ENCODE data around the gene TEC.
A peak's percentile ranks its signal among the peaks of the same experiment; 100 is the strongest.
"Not testable (repeated sequence)": the region's sequence is repeated elsewhere in the genome, so short reads cannot be mapped to it uniquely, and the experiment has no call there.

The TEC gene

DNA sequence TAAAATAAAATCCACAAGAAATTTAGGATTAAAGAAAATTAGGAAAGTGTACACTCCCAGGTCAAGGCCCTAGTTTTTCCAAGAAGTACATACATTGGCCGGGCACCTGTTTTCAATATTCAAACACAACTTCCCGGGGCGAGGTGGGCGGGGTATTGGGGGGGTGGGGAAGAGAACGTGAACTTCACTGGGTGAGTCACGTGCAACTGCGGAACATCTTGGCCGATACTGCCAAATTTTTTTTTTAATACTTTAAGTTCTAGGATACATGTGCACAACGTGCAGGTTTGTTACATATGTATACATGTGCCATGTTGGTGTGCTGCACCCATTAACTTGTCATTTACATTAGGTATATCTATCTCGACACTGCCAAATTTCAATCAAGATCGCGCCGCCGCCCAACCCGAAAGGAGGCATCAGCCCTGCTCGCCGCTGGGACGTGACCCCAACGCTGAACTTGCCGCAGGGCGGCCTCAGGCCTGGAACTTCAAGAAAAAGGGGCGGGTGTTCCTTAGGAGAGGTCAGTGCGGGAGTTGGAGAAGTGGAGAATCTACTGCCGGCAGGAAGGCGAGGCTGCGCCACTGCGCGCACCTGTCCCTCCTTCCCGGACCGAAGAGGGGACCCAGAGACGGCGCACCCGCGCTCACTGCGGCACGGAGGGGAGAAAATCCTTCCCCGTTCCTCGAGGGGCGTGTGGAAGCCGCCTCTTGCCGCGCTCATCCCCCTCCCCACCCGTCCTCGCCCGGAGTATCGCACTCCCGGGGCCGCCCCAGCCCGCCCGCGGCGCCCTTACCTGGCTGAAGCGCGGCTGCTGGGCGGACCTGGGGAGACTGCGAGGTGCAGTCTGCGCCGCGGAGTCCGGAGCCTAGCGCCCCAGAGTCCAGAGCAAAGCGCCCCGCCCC lies at the start of gene TEC:
Gene TEC, minus strand, starts transcription at position 883 of the 905 bp plus-strand sequence. CDS start 41,224 bp downstream, outside the sequence.
- peak; percentile 61 for DNase-seq

GRCh38 chr4:48315728-48316630 lies 46.3 kb upstream of the TEC start:
- DNase-seq = peak; percentile 24

- DNase-seq = not testable (repeated sequence)
Observed at GRCh38 chr4:48314746-48315145, 45.1 kb upstream of the TEC start.

DNA sequence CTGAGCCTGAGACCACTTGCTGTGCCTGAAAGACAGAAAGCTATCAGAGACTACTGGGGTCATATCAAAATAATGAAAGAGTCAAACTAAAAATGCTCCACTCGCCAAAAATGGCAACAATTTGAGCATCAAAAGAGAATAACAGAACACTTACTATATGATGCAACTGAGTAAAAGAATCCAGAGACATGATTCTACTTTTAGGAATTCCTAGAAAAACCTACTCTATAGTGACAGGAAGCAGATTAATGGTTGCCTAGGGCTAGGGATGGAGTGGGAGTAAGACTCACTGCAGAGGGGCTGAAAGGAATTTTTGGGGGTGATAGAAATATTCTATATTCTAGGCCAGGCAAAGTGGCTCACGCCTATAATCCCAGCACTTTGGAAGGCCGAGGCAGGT lies 42.3 kb upstream of the TEC start:
- no peak for DNase-seq

DNA sequence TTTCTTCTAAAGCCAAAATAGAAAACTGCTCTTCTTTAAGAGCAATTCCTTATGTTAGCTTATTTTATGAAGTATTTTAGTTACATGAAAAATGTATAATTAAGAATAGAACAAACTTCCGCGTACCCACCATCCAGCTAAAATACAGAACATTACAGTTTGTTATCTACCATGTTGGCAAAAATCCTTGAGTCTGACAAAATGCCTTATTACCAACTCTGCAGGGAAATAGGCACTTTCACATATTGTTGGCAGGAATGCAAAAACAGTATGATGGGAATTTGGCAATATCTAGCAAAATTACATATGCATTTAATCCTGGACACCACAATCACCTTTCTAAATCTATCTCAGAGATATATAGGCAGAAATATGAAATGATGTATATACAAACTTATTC lies 39.3 kb upstream of the TEC start:
- DNase-seq = no peak

DNA sequence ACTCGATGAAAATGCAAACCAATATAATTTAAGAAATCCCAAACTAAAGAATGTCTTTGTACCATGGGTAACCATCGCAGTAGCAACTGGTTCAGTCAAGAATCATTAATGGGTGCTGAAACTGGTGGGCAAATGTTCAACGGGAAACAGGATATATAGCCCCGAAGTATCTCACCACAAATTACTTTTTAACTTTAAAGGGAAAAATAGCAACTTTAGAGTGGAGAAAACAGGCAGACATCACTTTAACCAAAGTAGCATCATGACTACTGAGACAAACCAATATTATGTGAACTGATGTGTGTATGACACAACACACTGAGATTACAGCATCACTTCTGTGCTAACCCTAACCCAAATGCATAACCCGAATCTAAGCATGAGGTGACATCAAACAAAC lies 37.9 kb upstream of the TEC start:
- no peak for DNase-seq

GRCh38 chr4:48305508-48305907 lies 35.9 kb upstream of the TEC start:
- no peak for DNase-seq

DNA sequence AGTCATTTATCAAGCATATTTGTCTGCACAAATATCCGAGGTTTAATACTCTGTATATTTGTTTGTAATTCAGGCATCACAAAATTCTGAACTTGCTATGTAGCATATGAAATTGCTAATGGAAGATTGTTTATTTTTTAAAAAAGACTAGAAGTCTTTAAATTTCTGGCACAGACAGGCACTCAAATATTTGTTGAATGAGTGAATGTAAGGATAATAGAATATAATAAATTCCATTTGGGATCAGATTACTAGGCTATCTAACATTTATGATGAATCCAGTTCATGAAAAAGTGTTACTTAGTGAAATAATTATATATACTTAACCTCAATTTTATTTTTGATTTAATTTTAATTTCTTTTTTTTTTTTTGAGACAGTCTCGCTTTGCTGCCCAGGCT lies 30.4 kb upstream of the TEC start:
- DNase-seq = no peak

DNA sequence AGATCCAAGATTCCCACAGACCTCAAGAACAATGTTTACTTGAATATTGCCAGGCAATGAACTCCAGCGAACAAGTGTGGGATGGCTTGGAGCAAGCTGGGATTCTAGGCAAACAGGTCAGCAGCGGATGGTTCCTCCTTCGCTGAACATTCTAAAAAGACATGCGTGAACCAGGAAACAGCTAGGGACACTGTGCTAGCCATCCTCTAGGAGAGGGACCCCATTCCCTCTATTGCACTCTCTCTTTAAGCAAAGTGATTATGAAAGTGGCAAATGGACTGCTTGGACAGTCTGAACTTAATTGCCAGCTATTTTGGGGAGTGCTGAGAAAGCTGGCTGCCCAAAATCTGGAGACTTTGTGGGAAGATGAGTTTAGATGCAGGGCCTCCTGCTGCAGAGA lies 29.9 kb upstream of the TEC start:
- DNase-seq = no peak

- no peak for DNase-seq
Observed at GRCh38 chr4:48297256-48297846, 27.7 kb upstream of the TEC start.

GRCh38 chr4:48296365-48296764 lies 26.7 kb upstream of the TEC start:
- no peak for DNase-seq

GRCh38 chr4:48295116-48295515 lies 25.5 kb upstream of the TEC start:
- DNase-seq = no peak

DNA sequence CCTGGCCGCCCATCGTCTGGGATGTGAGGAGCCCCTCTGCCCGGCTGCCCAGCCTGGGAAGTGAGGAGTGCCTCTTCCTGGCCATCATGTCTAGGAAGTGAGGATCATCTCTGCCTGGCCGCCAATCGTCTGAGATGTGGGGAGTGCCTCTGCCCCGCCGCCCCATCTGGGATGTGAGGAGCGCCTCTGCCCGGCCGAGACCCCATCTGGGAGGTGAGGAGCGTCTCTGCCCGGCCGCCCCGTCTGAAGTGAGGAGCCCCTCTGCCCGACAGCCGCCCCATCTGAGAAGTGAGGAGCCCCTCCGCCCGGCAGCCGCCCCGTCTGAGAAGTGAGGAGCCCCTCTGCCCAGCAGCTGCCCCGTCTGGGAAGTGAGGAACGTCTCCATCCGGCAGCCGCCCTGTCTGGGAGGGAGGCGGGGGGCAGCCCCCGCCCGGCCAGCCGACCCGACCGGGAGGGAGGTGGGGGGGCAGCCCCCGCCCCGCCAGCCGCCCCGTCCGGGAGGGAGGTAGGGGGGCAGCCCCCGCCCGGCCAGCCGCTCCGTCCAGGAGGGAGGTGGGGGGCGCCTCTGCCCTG lies 22.7 kb upstream of the TEC start:
- not testable (repeated sequence) for DNase-seq

DNA sequence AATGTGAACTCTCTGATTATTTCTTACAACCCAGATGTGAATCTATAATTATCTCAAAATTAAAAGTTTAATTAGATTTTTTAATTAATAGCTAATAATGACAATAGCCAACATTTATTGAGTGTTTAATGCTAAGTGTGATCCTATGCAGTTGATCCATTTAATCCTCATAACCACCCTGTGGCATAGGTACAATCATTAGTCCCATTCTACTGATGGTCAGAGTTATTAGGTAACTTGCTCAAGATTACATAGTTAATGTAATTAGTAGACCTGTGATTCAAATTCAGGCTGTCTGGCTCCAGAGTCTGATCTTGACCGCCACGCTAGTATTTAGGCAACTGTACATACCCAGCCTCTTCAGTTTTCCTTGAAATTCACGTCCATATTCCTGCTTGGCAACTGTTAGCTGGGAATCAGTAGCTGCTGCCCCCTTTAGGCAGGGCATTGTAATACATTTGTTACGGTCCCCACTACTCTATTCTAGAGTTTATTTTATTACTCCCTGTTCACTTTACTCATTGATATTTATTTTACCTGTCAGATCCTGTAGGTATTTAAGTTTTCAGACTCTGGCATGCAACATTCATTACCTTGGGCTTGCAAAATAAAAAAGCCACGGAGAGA lies 20.6 kb upstream of the TEC start:
- no peak for DNase-seq

GRCh38 chr4:48286060-48286459 lies 16.4 kb upstream of the TEC start:
- not testable (repeated sequence) for DNase-seq

DNA sequence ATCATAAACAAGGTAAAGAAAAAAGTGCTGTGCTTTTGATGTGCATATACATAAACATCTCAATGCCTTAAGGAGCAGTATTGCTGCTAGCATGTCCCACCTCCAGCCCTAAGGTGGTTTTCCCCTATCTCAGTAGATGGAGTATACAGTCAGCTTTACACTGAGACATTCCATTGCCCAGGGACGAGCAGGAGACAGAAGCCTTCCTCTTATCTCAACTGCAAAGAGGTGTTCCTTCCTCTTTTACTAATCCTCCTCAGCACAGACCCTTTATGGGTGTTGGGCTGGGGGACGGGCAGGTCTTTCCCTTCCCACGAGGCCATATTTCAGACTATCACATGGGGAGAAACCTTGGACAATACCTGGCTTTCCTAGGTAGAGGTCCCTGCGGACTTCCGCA lies 16.0 kb upstream of the TEC start:
- DNase-seq = not testable (repeated sequence)

DNA sequence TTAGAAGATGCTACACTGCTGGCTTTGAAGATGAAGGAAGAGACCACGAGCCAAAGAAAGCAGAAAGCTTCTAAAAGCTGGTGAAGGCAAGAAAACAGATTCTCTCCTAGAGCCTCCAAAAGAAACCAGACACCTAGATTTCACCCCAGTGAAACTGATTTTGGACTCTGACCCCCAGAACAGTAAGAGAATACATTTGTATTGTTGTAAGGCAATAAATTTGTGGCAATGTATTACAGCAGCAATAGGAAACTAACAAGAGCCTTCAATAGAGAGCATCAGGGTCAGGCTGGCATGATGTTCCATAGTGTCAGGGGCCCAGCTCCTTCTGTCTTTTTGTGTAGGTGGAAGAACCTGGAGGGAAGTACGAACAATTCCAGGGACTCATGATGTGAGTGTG lies 6.0 kb upstream of the TEC start:
- DNase-seq = no peak

DNA sequence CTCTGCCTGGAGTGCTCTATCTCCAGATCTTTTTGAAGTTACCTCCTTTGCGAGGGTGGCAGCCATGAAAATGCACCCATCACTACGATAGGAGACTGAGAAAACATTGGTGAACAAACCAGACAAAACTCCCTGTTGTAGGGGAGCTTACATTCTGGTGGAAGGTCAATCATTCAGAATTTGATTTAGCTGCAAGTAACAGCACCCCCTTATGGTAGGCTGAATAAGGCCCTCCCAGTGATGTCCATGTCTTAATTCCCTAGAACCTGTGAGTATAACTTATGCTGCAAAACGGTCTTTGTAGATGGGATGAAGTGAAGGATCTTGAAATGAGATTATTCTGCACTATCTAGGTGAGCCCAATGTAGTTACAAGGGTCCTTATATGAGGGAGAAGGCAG lies 5.6 kb upstream of the TEC start:
- DNase-seq = no peak

DNA sequence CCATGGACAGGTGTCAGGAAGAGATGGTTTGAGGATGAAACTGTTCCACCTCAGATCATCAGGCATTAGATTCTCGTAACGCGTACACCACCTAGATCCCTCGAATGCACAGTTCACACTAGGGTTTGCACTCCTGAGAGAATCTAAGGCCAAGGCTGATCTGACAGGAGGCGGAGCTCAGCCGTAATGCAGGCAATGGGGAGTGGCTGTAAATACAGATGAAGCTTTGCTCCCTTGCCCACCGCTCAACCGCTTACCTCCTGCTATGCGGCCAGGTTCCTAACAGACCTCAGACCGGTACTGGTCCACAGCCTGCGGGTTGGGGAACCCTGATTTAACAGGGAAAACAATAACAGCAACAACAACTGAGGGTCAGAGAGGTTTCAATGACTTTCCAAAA lies 2.0 kb upstream of the TEC start:
- DNase-seq = no peak

- DNase-seq = no peak
Observed at GRCh38 chr4:48270951-48271473, 1.4 kb upstream of the TEC start.

GRCh38 chr4:48270523-48270897 lies 872 bp upstream of the TEC start:
- no peak for DNase-seq

GRCh38 chr4:48269861-48270522 lies 354 bp upstream of the TEC start:
- DNase-seq = peak; percentile 82
